Mesendoderm (in vitro differentiated cells): ENCODE data around the gene SLC22A9.

Source experiments
- DNase-seq: peaks from one replicate; pipeline ENCODE4 v3.0.0; 2013
- H2AK5ac ChIP-seq: 2 replicates; pipeline ENCODE4 v1.6.1; 2013; ENCODE audit warnings: low read length, inconsistent platforms
- H2BK120ac ChIP-seq: 2 replicates; pipeline ENCODE4 v1.6.1; 2013; ENCODE audit warnings: low read depth, mild to moderate bottlenecking, low read length, moderate library complexity, mixed read lengths
- H2BK15ac ChIP-seq: replicated peaks from 2 replicates; pipeline ENCODE4 v1.6.1; 2013; ENCODE audit warnings: low read depth, mild to moderate bottlenecking, moderate library complexity
- H2BK5ac ChIP-seq: 2 replicates; pipeline ENCODE4 v1.6.1; 2013; ENCODE audit warnings: low read length, inconsistent platforms
- H3K18ac ChIP-seq: 2 replicates; pipeline ENCODE4 v1.6.1; 2013; ENCODE audit warnings: mild to moderate bottlenecking, low read length, mixed read lengths
- H3K23ac ChIP-seq: one replicate; pipeline ENCODE4 v1.6.1; 2013; ENCODE audit warnings: low read length
- H3K27ac ChIP-seq: 2 replicates; pipeline ENCODE4 v1.5.1; 2013; ENCODE audit warnings: low read depth, mild to moderate bottlenecking, inconsistent platforms, low read length, moderate library complexity
- H3K27me3 ChIP-seq: 2 replicates; pipeline ENCODE4 v1.6.1; 2013; ENCODE audit warnings: low read length, control low read depth, mild to moderate bottlenecking, inconsistent platforms; ENCODE audit not compliant: insufficient read depth, poor library complexity
- H3K36me3 ChIP-seq: 2 replicates; pipeline ENCODE4 v1.6.1; 2013; ENCODE audit warnings: low read length, inconsistent platforms; ENCODE audit not compliant: control insufficient read depth, insufficient read depth
- H3K4ac ChIP-seq: one replicate; pipeline ENCODE4 v1.6.1; 2013; ENCODE audit warnings: low read depth, mild to moderate bottlenecking, low read length, moderate library complexity
- H3K4me1 ChIP-seq: 2 replicates; pipeline ENCODE4 v1.6.1; 2013; ENCODE audit warnings: low read depth, low read length, inconsistent platforms; ENCODE audit not compliant: control insufficient read depth
- H3K4me2 ChIP-seq: 2 replicates; pipeline ENCODE4 v1.6.1; 2013; ENCODE audit warnings: low read length
- H3K4me3 ChIP-seq: 2 replicates; pipeline ENCODE4 v1.5.1; 2013; ENCODE audit warnings: mild to moderate bottlenecking, low read length
- H3K56ac ChIP-seq: one replicate; pipeline ENCODE4 v1.6.1; 2013; ENCODE audit warnings: low read length
- H3K79me1 ChIP-seq: 2 replicates; pipeline ENCODE4 v1.6.1; 2013; ENCODE audit warnings: low read length, inconsistent platforms
- H3K79me2 ChIP-seq: 2 replicates; pipeline ENCODE4 v1.6.1; 2013; ENCODE audit warnings: mild to moderate bottlenecking, low read length; ENCODE audit not compliant: control insufficient read depth, insufficient read depth
- H3K9ac ChIP-seq: 2 replicates; pipeline ENCODE4 v1.6.1; 2013; ENCODE audit warnings: low read length, inconsistent platforms
- H4K5ac ChIP-seq: one replicate; pipeline ENCODE4 v1.6.1; 2013; ENCODE audit warnings: low read length
- H4K8ac ChIP-seq: one replicate; pipeline ENCODE4 v1.6.1; 2013; ENCODE audit warnings: low read depth, mild to moderate bottlenecking, control low read depth, low read length, moderate library complexity
- WGBS: extraction: QIAGEN DNeasy Blood & Tissue Kit; methylation state at CpG from one replicate; pipeline ENCODE4 v1.1.7; 2013; ENCODE audit warnings: low lambda C conversion rate, missing lambda C conversion rate; ENCODE audit not compliant: insufficient coverage; ENCODE audit errors: extremely low coverage; 5-methylcytosine and 5-hydroxymethylcytosine counted together

The SLC22A9 gene

GRCh38 chr11:63362196-63362793 lies 7.3 kb upstream of the SLC22A9 start:
- Histone ChIP-seq H3K79me2 (no peaks in the 10 kb centered on the region), H2BK5ac (no peak overlapping the region)
- no CpG with 5 or more reads among the region's 1 CpG for WGBS

GRCh38 chr11:63369971-63370588 lies 495 bp downstream of the SLC22A9 start:
- no peaks in the 10 kb centered on the region for H3K36me3 ChIP-seq
- no peak overlapping the region for H2BK15ac ChIP-seq
- no peak overlapping the region for H3K9ac ChIP-seq
- no peaks in the 10 kb centered on the region for H3K79me1 ChIP-seq
- H3K56ac ChIP-seq = no peak overlapping the region
- H3K4me3 ChIP-seq = no peak overlapping the region
- no peak for DNase-seq
- H3K4me2 ChIP-seq = no peak overlapping the region
- no peak overlapping the region for H3K18ac ChIP-seq
- no peak overlapping the region for H3K4ac ChIP-seq
- no peak overlapping the region for H4K8ac ChIP-seq
- no CpG with 5 or more reads among the region's 7 CpGs for WGBS
- no peak overlapping the region for H3K27ac ChIP-seq
- H2BK5ac ChIP-seq = no peak overlapping the region
- no peaks in the 10 kb centered on the region for H3K27me3 ChIP-seq
- no peaks in the 10 kb centered on the region for H3K4me1 ChIP-seq
- H2AK5ac ChIP-seq = no peak overlapping the region
- no peak overlapping the region for H2BK120ac ChIP-seq
- H3K23ac ChIP-seq = no peak overlapping the region
- no peak overlapping the region for H4K5ac ChIP-seq
- no peaks in the 10 kb centered on the region for H3K79me2 ChIP-seq

More at GRCh38 chr11:63362196-63362793, 7.3 kb upstream of the SLC22A9 start:
- Histone ChIP-seq H3K18ac (no peak overlapping the region), H2BK15ac (no peak overlapping the region), H3K9ac (no peak overlapping the region), H4K8ac (no peak overlapping the region), H4K5ac (no peak overlapping the region), H3K4me3 (no peak overlapping the region), H3K4ac (no peak overlapping the region), H3K23ac (no peak overlapping the region), H3K27me3 (no peaks in the 10 kb centered on the region), H2BK120ac (no peak overlapping the region), H3K4me1 (no peaks in the 10 kb centered on the region), H2AK5ac (no peak overlapping the region), H3K79me1 (no peaks in the 10 kb centered on the region), H3K4me2 (no peak overlapping the region), H3K36me3 (no peaks in the 10 kb centered on the region), H3K27ac (no peak overlapping the region), H3K56ac (no peak overlapping the region)
- DNase-seq = no peak

GRCh38 chr11:63371396-63371795 lies 1.8 kb downstream of the SLC22A9 start:
- Histone ChIP-seq H3K79me1 (no peaks in the 10 kb centered on the region), H3K4me3 (no peak overlapping the region)
- no CpG with 5 or more reads among the region's 2 CpGs for WGBS

GRCh38 chr11:63375434-63375833 lies 5.8 kb downstream of the SLC22A9 start:
- H3K27ac ChIP-seq = no peak overlapping the region
- no peak for DNase-seq
- no peak overlapping the region for H3K23ac ChIP-seq
- no peak overlapping the region for H2AK5ac ChIP-seq
- no peak overlapping the region for H2BK120ac ChIP-seq
- no peak overlapping the region for H4K8ac ChIP-seq
- no peak overlapping the region for H3K4ac ChIP-seq
- H2BK5ac ChIP-seq = no peak overlapping the region
- H3K36me3 ChIP-seq = no peaks in the 10 kb centered on the region
- no peak overlapping the region for H3K56ac ChIP-seq
- H3K9ac ChIP-seq = no peak overlapping the region
- no peak overlapping the region for H2BK15ac ChIP-seq
- no peak overlapping the region for H4K5ac ChIP-seq
- no peak overlapping the region for H3K4me3 ChIP-seq
- H3K79me1 ChIP-seq = no peaks in the 10 kb centered on the region
- WGBS = no CpG with 5 or more reads among the region's 2 CpGs
- no peak overlapping the region for H3K18ac ChIP-seq
- no peaks in the 10 kb centered on the region for H3K79me2 ChIP-seq
- no peak overlapping the region for H3K4me2 ChIP-seq
- no peaks in the 10 kb centered on the region for H3K4me1 ChIP-seq
- no peaks in the 10 kb centered on the region for H3K27me3 ChIP-seq

More at GRCh38 chr11:63371396-63371795, 1.8 kb downstream of the SLC22A9 start:
- H2BK15ac ChIP-seq = no peak overlapping the region
- no peaks in the 10 kb centered on the region for H3K4me1 ChIP-seq
- DNase-seq = no peak
- H2BK120ac ChIP-seq = no peak overlapping the region
- no peak overlapping the region for H3K23ac ChIP-seq
- H3K18ac ChIP-seq = no peak overlapping the region
- no peak overlapping the region for H2AK5ac ChIP-seq
- H2BK5ac ChIP-seq = no peak overlapping the region
- no peaks in the 10 kb centered on the region for H3K27me3 ChIP-seq
- H4K8ac ChIP-seq = no peak overlapping the region
- H3K9ac ChIP-seq = no peak overlapping the region
- H3K4me2 ChIP-seq = no peak overlapping the region
- no peaks in the 10 kb centered on the region for H3K79me2 ChIP-seq
- no peak overlapping the region for H3K27ac ChIP-seq
- no peak overlapping the region for H4K5ac ChIP-seq
- H3K56ac ChIP-seq = no peak overlapping the region
- no peaks in the 10 kb centered on the region for H3K36me3 ChIP-seq
- H3K4ac ChIP-seq = no peak overlapping the region

- Histone ChIP-seq H3K9ac (no peak overlapping the region), H3K4ac (no peak overlapping the region), H3K23ac (no peak overlapping the region), H4K5ac (no peak overlapping the region), H3K79me1 (no peaks in the 10 kb centered on the region), H3K4me1 (no peaks in the 10 kb centered on the region), H2AK5ac (no peak overlapping the region), H3K79me2 (no peaks in the 10 kb centered on the region), H3K4me3 (no peak overlapping the region), H2BK15ac (no peak overlapping the region), H3K18ac (no peak overlapping the region), H2BK120ac (no peak overlapping the region), H3K27ac (no peak overlapping the region), H3K36me3 (no peaks in the 10 kb centered on the region), H3K56ac (no peak overlapping the region), H4K8ac (no peak overlapping the region), H3K27me3 (no peaks in the 10 kb centered on the region), H2BK5ac (no peak overlapping the region), H3K4me2 (no peak overlapping the region)
- WGBS = no CpG with 5 or more reads among the region's 2 CpGs
- no peak for DNase-seq
These were observed 10.5 kb downstream of the SLC22A9 start for GRCh38 chr11:63380130-63380529.

GRCh38 chr11:63395697-63396096 lies 26.1 kb downstream of the SLC22A9 start:
- Histone ChIP-seq H3K23ac (no peak overlapping the region), H4K8ac (no peak overlapping the region), H3K79me1 (no peaks in the 10 kb centered on the region), H3K56ac (no peak overlapping the region), H3K4me1 (no peaks in the 10 kb centered on the region), H2BK120ac (no peak overlapping the region), H3K36me3 (no peaks in the 10 kb centered on the region), H4K5ac (no peak overlapping the region), H3K18ac (no peak overlapping the region), H3K27me3 (no peaks in the 10 kb centered on the region), H2BK5ac (no peak overlapping the region), H3K27ac (no peak overlapping the region), H3K79me2 (no peaks in the 10 kb centered on the region), H2AK5ac (no peak overlapping the region), H3K4me2 (no peak overlapping the region), H2BK15ac (no peak overlapping the region), H3K4me3 (no peak overlapping the region), H3K9ac (no peak overlapping the region), H3K4ac (no peak overlapping the region)
- no CpG with 5 or more reads among the region's 1 CpG for WGBS
- no peak for DNase-seq
